CD4-positive, alpha-beta T cell (primary cell): ENCODE measurements around the gene AOAH. TPM values are rescaled to one million over a fixed set of nuclear protein-coding genes. Genes with fewer than 3 reads are reported as not detected.

Experiments used
- ATAC-seq: fragments of 200-7000 bp; cut with Tn5 transposase; one replicate; pipeline ENCODE4 v1.10.0; 2022; ENCODE audit warnings: mild to moderate bottlenecking; ENCODE audit not compliant: poor library complexity
- CTCF ChIA-PET: fragments of 350-600 bp; sonication (Branson Sonifier 250); formaldehyde crosslinking; loops from one replicate; lab custom pipeline; 2021; ENCODE audit warnings: antibody characterized with exemption, inconsistent platforms; lab: Charles Lee
- POLR2A ChIA-PET: fragments of 350-600 bp; sonication (Branson Sonifier 250); formaldehyde crosslinking; loops from one replicate; lab custom pipeline; 2021; ENCODE audit warnings: antibody characterized with exemption, inconsistent platforms; lab: Charles Lee
- DNase-seq, 14 experiments: peaks; one replicate each; pipeline ENCODE4 v3.0.0-alpha.2; 2013 to 2020; ENCODE audit warnings: mixed read lengths in 2 of 14
- H3K27ac ChIP-seq, 2 donors: one replicate each; pipeline versions ENCODE4 v1.5.1 to v1.7.0; 2013; ENCODE audit warnings: low read length in 2 of 2, low read depth in 1 of 2, mild to moderate bottlenecking in 1 of 2
- H3K27me3 ChIP-seq, 2 experiments: 1 replicate in 1 of 2; 2 replicates in 1 of 2; pipeline versions ENCODE4 v1.6.1 to v1.7.0; 2013; ENCODE audit warnings: low read length in 2 of 2, control low read depth in 1 of 2, mild to moderate bottlenecking in 1 of 2, moderate library complexity in 1 of 2; ENCODE audit not compliant: insufficient read depth in 2 of 2, control insufficient read depth in 1 of 2
- H3K36me3 ChIP-seq: one replicate; pipeline ENCODE4 v1.6.1; 2013; ENCODE audit warnings: low read length, control low read depth; ENCODE audit not compliant: insufficient read depth
- H3K4me1 ChIP-seq: one replicate; pipeline ENCODE4 v1.6.1; 2013; ENCODE audit warnings: low read length, control low read depth; ENCODE audit not compliant: insufficient read depth
- H3K4me3 ChIP-seq: one replicate; pipeline ENCODE4 v1.5.1; 2013; ENCODE audit warnings: mild to moderate bottlenecking, low read length, moderate library complexity
- H3K9me3 ChIP-seq, 2 experiments: 1 replicate in 1 of 2; 2 replicates in 1 of 2; pipeline versions ENCODE4 v1.6.1 to v1.7.0; 2013; ENCODE audit warnings: low read length in 2 of 2, mild to moderate bottlenecking in 2 of 2, control low read depth in 1 of 2, moderate library complexity in 1 of 2; ENCODE audit not compliant: control insufficient read depth in 1 of 2, insufficient read depth in 1 of 2
- H3K27ac Mint-ChIP-seq: one replicate; pipeline ENCODE4 v1.8.0; 2020; ENCODE audit warnings: mixed read lengths
- H3K27me3 Mint-ChIP-seq: one replicate; pipeline ENCODE4 v1.8.0; 2021; ENCODE audit warnings: mixed read lengths
- H3K36me3 Mint-ChIP-seq: one replicate; pipeline ENCODE4 v1.8.0; 2021; ENCODE audit warnings: low read depth, mixed read lengths
- H3K4me1 Mint-ChIP-seq: one replicate; pipeline ENCODE4 v1.8.0; 2021; ENCODE audit warnings: low read depth, mixed read lengths
- H3K4me3 Mint-ChIP-seq: one replicate; pipeline ENCODE4 v1.8.0; 2020; ENCODE audit warnings: mild to moderate bottlenecking, mixed read lengths
- H3K9me3 Mint-ChIP-seq: one replicate; pipeline ENCODE4 v1.8.0; 2020; ENCODE audit warnings: mixed read lengths
- CTCF ChIP-seq: fragments of 200-600 bp; IDR thresholded peaks from one replicate; pipeline ENCODE4 v1.8.0; 2022; ENCODE audit warnings: antibody characterized with exemption, mild to moderate bottlenecking
- intact Hi-C, 2 experiments: fragments of 100-400 bp; cut with DNase I in 1 of 2; cut with micrococcal nuclease in 1 of 2; formaldehyde crosslinking; loops; one replicate each; pipeline versions ENCODE4 v1.15.1 to v1.9.0; 2023 to 2025; cut with DNase I, micrococcal nuclease
- total RNA-seq, 174 experiments: library from RNA in 2 of 174; stranded (reverse) in 2 of 174; gene quantifications; one replicate each; pipeline ENCODE4 v1.2.3 and lab custom pipeline; 2021 to 2026

The AOAH gene
- total RNA-seq, 2 experiments from 2014 or later = 27.5 to 30.3 TPM

- ATAC-seq = no peak
- intact Hi-C loops = no loop called here
- no peaks in the 10 kb centered on the region for H3K9me3 ChIP-seq
- H3K27ac Mint-ChIP-seq = no peak overlapping the region
- ChIA-PET CTCF (interaction anchor here (0.6 to 1.6 kb wide), 3 partner anchors 27 to 294 kb away, joined by 3 to 4 read pairs (median 3); no protein-coding TSS in a partner anchor), POLR2A (no interaction called here)
- H3K27me3 ChIP-seq = no peaks in the 10 kb centered on the region
- TF ChIP-seq CTCF = no peak
- H3K9me3 Mint-ChIP-seq = no peaks in the 10 kb centered on the region
- H3K4me3 ChIP-seq = no peak overlapping the region
- peaks cover 6% of the 10 kb centered on the region for H3K4me1 ChIP-seq
- no peaks in the 10 kb centered on the region for H3K36me3 ChIP-seq
- H3K27me3 Mint-ChIP-seq = no peaks in the 10 kb centered on the region
- no peak overlapping the region for H3K27ac ChIP-seq
- no peak overlapping the region for H3K4me3 Mint-ChIP-seq
- peak in 2 of 14 experiments; percentile 47 to 57 for DNase-seq
- H3K36me3 Mint-ChIP-seq = no peaks in the 10 kb centered on the region
- peaks cover 11% of the 10 kb centered on the region for H3K4me1 Mint-ChIP-seq
These were observed 25.1 kb upstream of the AOAH start for GRCh38 chr7:36749282-36749960.

DNA sequence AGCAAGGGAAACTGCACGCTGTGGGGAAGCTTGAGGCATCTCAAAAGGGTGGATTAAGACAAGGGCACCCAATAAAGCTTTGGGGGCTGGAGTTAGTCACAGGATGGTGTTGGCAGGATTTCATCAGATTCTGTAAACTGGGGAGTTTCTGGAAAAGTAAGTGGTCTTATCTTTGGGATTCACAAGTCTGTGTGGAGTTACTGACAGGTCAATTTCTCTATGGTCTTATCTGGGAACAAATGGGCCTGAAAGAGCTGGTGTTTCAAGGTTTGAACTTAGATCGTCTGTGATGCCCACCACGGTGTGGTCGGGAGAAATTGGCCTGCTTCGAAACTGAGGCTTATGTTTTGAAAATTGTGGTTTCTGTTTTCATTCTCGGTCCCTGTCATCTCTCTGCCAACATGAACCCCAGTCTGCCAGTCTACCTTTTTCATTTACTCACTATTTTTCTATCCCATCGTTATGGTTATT lies 23.8 kb upstream of the AOAH start:
- H3K4me1 Mint-ChIP-seq = peaks cover 11% of the 10 kb centered on the region

More for the DNA sequence above, 23.8 kb upstream of the AOAH start:
- CTCF ChIA-PET = no interaction called here
- TF ChIP-seq CTCF = no peak
- Mint-ChIP-seq H3K27me3 (no peaks in the 10 kb centered on the region), H3K4me3 (no peak overlapping the region), H3K27ac (no peak overlapping the region), H3K9me3 (no peaks in the 10 kb centered on the region), H3K36me3 (no peaks in the 10 kb centered on the region)
- DNase-seq (no peak), ATAC-seq (no peak)
- no peak overlapping the region for H3K27ac ChIP-seq
- peaks cover 6% of the 10 kb centered on the region for H3K4me1 ChIP-seq
- no peaks in the 10 kb centered on the region for H3K36me3 ChIP-seq
- H3K4me3 ChIP-seq = no peak overlapping the region
- no peaks in the 10 kb centered on the region for H3K27me3 ChIP-seq
- intact Hi-C loops = no loop called here
- POLR2A ChIA-PET = interaction anchor here (0.6 kb wide), 1 partner anchor 28 kb away, joined by 3 read pairs; no protein-coding TSS in a partner anchor
- H3K9me3 ChIP-seq = no peaks in the 10 kb centered on the region
